Measurements from ENCODE around the gene DNAJC1. TPM values are rescaled to one million over a fixed set of nuclear protein-coding genes. Genes with fewer than 3 reads are reported as not detected.
A peak's percentile ranks its signal among the peaks of the same experiment; 100 is the strongest.

The DNAJC1 gene
- total and polyA plus RNA-seq, 10 of the 15 experiments (the other 5 are each of a cell fraction or from before 2014, with no cell fraction given): 2.5 to 39.3 (median 20.4) TPM

GRCh38 chr10:21980691-21981090 is 22.8 kb downstream of the DNAJC1 start (continued):
- TF ChIP-seq KDM1A (IDR thresholded peaks at IDR 0.05; ENCODE audit: borderline replicate concordance) (no peak), CBX5 (IDR thresholded peaks at IDR 0.05; ENCODE audit: low read depth) (no peak), CBFB (IDR thresholded peaks at IDR 0.05; ENCODE audit: low read depth) (no peak), YY1 (IDR thresholded peaks at IDR 0.05; ENCODE audit: low read depth, low read length) (no peak), ZNF24 (IDR thresholded peaks at IDR 0.05) (no peak), RB1 (IDR thresholded peaks at IDR 0.05; ENCODE audit: borderline replicate concordance) (no peak), JUND (IDR thresholded peaks at IDR 0.05; ENCODE audit: low read depth, low read length) (no peak), ZBED1 (IDR thresholded peaks at IDR 0.05; ENCODE audit: borderline replicate concordance) (no peak), TCF12 (IDR thresholded peaks at IDR 0.05; ENCODE audit: low read depth, low read length) (no peak)
- TF ChIP-seq, protein P1, sequence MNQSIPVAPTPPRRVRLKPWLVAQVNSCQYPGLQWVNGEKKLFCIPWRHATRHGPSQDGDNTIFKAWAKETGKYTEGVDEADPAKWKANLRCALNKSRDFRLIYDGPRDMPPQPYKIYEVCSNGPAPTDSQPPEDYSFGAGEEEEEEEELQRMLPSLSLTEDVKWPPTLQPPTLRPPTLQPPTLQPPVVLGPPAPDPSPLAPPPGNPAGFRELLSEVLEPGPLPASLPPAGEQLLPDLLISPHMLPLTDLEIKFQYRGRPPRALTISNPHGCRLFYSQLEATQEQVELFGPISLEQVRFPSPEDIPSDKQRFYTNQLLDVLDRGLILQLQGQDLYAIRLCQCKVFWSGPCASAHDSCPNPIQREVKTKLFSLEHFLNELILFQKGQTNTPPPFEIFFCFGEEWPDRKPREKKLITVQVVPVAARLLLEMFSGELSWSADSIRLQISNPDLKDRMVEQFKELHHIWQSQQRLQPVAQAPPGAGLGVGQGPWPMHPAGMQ (IDR thresholded peaks at IDR 0.05; ENCODE audit: borderline replicate concordance): no peak

DNA sequence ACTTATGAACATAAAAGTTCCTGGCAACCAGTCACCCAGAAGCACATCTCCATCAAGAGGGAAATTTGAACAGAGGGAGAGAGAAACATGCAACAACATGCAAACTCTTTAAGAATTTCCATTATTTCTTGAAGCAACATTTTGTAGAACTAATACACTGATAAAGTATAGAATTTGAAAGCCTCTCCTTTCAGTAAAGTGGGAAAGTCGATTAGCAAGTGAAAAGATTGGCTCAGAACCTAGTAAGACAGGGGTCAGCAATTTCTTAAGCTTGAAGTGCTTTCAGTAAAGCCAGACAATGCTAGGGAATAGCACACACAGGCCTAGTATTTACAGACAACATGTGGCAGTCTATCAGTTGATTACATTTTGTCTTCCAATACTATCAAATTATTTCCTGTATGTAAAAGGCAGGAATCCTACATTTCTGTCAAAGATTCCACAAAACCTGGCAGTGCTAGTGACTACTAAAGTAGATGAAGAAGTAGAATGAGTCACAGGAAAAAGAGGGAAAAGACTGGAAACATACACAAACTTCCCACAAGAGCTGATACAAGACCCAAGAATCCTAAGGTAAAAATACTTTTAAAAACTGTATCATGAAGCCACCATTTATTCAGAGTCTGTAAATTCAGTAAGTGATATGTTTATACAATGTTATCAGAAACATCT is 25.2 kb downstream of the DNAJC1 start:
- no peaks in the 10 kb centered on the region for H4K20me1 ChIP-seq (ENCODE audit: control insufficient read depth, insufficient read depth)
- CTCF ChIA-PET: interaction anchor here (0.5 to 1.1 kb wide), 2 partner anchors 16 to 1083 kb away, joined by 3 read pairs; no protein-coding TSS in a partner anchor
- ATAC-seq (no peak), DNase-seq (ENCODE audit: low read depth, low spot score) (no peak), FAIRE-seq (peak; percentile 57)
- no peak overlapping the region for H3K9ac ChIP-seq (ENCODE audit: control insufficient read depth, insufficient read depth, low read length)
- POLR2A ChIA-PET: no interaction called here
- H3K4me3 ChIP-seq: no peak overlapping the region
- H3K9me3 ChIP-seq (replicated peaks; ENCODE audit: control insufficient read depth, insufficient read depth, low read length): no peaks in the 10 kb centered on the region
- no peak overlapping the region for H2AFZ ChIP-seq (ENCODE audit: control insufficient read depth, low read depth, low read length)
- intact Hi-C loops (cut with micrococcal nuclease; ENCODE audit: unreplicated experiment): no loop called here
- SMC1A ChIA-PET (ENCODE audit: uncharacterized antibody, unreplicated experiment): interaction anchor here (0.5 to 5.4 kb wide), 4 partner anchors 14 to 556 kb away, joined by 3 to 30 read pairs (median 5); no protein-coding TSS in a partner anchor
- in situ Hi-C loops (cut with MboI): no loop called here
- no peaks in the 10 kb centered on the region for H3K4me1 ChIP-seq (ENCODE audit: control insufficient read depth, insufficient read depth, low read length)
- H3K79me2 ChIP-seq (ENCODE audit: control insufficient read depth, insufficient read depth, low read length): no peaks in the 10 kb centered on the region; the same call in 1 of the 2 replicates
- no peak overlapping the region for H3K4me2 ChIP-seq (ENCODE audit: control insufficient read depth, insufficient read depth)
- H3K27ac ChIP-seq (ENCODE audit: control insufficient read depth, insufficient read depth): no peak overlapping the region
- no peaks in the 10 kb centered on the region; a peak in 1 of 4 replicates for H3K36me3 ChIP-seq (ENCODE audit: control insufficient read depth in 2 of 2, insufficient read depth in 2 of 2, low read length in 1 of 2)
- 33% methylated on average over 1 of the region's 1 CpG for WGBS (ENCODE audit: insufficient coverage, insufficient replicate concordance, low lambda C conversion rate, missing lambda C conversion rate)
- no peaks in the 10 kb centered on the region for H3K27me3 ChIP-seq (replicated peaks in 1 of 2; ENCODE audit: control insufficient read depth in 2 of 2, insufficient read depth in 2 of 2, low read length in 1 of 2)
- RAD21 ChIA-PET (ENCODE audit: unreplicated experiment): interaction anchor here (0.6 to 1.0 kb wide), 2 partner anchors 12 to 25 kb away, joined by 3 read pairs; no protein-coding TSS in a partner anchor
- no TSS peak for BruUV-seq (replicated peaks)
- TF ChIP-seq E2F8 (IDR thresholded peaks at IDR 0.05; ENCODE audit: low read depth, partially characterized antibody) (no peak), EZH2 (IDR thresholded peaks at IDR 0.05; ENCODE audit: borderline replicate concordance, control insufficient read depth, low read depth, low read length) (no peak), SRF (IDR thresholded peaks at IDR 0.05; ENCODE audit: low read depth in 2 of 2, low read length in 2 of 2) (no peak), RCOR1 (conservative IDR thresholded peaks at IDR 0.05; ENCODE audit: low read depth, low read length) (no peak), MEF2B (IDR thresholded peaks at IDR 0.05; ENCODE audit: partially characterized antibody, poor library complexity, severe bottlenecking) (no peak), HDAC6 (IDR thresholded peaks at IDR 0.05; ENCODE audit: unreplicated experiment) (no peak)
- TF ChIP-seq, protein P2, sequence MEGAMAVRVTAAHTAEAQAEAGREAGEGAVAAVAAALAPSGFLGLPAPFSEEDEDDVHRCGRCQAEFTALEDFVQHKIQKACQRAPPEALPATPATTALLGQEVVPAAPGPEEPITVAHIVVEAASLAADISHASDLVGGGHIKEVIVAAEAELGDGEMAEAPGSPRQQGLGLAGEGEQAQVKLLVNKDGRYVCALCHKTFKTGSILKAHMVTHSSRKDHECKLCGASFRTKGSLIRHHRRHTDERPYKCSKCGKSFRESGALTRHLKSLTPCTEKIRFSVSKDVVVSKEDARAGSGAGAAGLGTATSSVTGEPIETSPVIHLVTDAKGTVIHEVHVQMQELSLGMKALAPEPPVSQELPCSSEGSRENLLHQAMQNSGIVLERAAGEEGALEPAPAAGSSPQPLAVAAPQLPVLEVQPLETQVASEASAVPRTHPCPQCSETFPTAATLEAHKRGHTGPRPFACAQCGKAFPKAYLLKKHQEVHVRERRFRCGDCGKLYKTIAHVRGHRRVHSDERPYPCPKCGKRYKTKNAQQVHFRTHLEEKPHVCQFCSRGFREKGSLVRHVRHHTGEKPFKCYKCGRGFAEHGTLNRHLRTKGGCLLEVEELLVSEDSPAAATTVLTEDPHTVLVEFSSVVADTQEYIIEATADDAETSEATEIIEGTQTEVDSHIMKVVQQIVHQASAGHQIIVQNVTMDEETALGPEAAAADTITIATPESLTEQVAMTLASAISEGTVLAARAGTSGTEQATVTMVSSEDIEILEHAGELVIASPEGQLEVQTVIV (IDR thresholded peaks at IDR 0.05; ENCODE audit: borderline replicate concordance, partially characterized antibody): no peak

All from GM12878 (cell line).